GM18507 (cell line): ENCODE data around the gene REG3G.

ENCODE experiments used
- DNase-seq: peaks from one replicate; pipeline ENCODE4 v3.0.0; 2011; ENCODE audit warnings: low read depth; ENCODE audit not compliant: insufficient read length; ENCODE audit errors: extremely low spot score
- FAIRE-seq: peaks from 2 replicates; lab custom pipeline; 2011; peaks lifted over from hg19 to GRCh38; lab: Jason Lieb, UNC

The REG3G gene

GRCh38 chr2:79025421-79025820, at the start of gene REG3G:
REG3G (plus strand) TSS chr2:79025702; CDS start chr2:79026094, 392 bp downstream.
- DNase-seq (no peak), FAIRE-seq (no peak)

DNA sequence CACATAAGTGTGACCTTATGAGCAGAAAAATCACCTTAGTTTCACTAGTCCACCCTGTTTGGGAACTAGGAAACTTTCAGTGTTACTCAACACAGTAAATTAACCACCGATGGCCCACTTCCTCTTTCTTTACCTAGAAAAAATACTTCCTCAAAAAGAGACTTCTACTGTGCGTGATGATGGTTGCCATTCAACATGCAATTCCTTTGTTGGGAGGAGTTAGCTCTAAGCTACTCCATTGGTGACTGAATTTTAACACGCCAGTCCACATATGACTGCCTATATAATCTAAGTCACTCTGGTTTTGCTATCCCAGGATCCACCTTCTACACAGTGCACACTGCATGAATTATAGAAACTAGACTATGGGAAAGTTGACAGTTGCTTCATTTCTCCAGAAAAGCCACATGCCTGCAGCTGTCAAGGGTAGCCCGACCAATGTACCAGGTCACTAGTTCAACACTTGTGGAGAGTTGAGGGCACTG, 47.8 kb upstream of the REG3G start:
- FAIRE-seq: no peak

GRCh38 chr2:78978340-78978739, 47.2 kb upstream of the REG3G start:
- FAIRE-seq: no peak
- DNase-seq: no peak

More for the DNA sequence above, 47.8 kb upstream of the REG3G start:
- no peak for DNase-seq

DNA sequence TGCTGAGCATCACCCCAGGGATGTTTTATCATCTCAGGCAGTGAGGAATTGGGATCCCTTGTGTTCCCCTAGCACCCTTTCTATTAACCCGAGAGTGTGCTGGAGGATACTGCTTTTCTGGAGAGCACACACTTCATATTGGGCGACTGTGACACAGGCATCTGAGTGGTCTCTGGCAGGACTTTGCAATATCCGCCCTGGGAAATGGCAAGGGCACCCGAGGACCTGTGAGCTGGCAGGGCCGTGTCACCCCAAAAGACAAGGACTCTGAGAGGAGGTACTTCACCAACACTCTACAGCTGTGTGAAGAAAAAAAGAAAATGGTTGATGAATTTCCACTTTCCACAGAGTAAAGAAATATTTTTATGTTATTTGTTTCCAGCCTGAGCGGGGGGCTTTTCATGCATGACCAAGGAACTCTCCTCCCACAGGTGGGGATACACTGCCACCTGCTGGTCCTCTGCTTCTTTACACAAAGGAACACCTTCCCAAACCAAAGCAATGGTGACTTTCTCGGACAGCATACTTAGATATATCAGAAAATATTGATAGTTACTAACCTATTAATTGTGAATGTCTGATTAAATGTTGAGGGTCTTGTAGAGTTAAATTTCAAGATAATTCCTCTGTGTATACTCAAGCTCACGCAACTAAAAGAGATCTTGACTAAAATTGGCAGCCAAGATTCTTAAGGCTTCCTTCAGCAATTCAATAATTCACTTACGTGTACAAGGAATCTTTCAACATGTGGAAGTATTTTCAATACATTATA, 45.9 kb upstream of the REG3G start:
- no peak for FAIRE-seq

GRCh38 chr2:78980152-78980465, 45.4 kb upstream of the REG3G start:
- FAIRE-seq: no peak

More for the DNA sequence above, 45.9 kb upstream of the REG3G start:
- no peak for DNase-seq

DNA sequence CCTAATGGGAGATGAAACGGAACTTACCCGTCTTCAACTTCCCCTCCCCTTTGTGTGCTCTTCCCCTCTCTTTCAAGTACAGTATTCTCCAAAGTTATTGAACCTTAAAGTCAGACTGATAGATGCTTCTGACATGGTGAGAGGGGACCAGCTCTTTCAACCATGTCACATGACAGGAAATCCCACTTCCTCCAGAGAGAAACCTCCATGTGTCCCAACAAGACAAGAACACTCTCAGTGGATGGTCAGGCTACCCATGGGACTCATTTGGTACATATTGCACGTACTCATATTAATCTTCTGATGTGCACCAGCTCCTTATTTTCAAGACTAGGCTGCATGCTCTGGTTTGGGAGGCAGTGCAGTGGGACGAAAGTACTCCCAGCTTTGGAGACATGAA, 44.6 kb upstream of the REG3G start:
- no peak for DNase-seq
- no peak for FAIRE-seq

More at GRCh38 chr2:78980152-78980465, 45.4 kb upstream of the REG3G start:
- DNase-seq: no peak

GRCh38 chr2:78982638-78983330, 42.7 kb upstream of the REG3G start:
- DNase-seq (no peak), FAIRE-seq (no peak)

DNA sequence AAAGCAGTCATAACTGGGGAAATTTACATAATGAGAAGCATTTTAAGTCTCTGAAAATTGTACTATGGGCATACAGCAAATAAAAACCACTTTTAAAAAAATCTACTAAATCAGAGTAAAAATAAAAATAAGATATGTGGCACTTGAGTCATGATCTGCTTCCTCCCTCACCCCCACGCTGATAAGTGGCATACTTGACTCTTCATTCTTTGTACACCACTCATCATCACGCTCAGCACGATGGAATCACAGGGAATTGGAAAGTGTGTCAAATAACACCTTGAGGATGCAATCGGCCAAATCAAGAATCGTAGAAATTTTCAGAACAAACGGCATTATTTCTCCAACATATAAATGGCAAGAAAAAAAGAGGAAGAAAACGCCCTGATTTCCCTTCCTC, 41.1 kb upstream of the REG3G start:
- no peak for FAIRE-seq

DNA sequence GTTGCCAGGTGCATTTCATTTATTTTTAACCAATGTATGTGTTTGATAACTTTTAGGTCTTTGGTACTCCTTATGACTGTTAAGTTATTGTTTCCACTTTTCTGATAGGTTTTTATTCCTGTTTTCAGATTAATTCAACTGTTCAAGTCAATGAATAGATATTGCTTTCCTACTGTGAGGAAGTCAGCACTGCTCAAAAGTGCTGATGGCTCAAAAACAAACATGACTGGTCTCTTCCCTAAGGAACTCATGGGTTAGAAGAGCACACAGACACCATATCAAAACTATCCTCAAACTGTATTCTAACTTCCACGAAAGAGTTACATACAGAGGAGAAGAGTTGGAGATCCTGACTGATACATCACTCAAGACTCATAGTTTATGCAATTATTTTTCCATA, 39.9 kb upstream of the REG3G start:
- DNase-seq (no peak), FAIRE-seq (no peak)

More for the DNA sequence above, 41.1 kb upstream of the REG3G start:
- no peak for DNase-seq

GRCh38 chr2:78989051-78989450, 36.5 kb upstream of the REG3G start:
- FAIRE-seq: no peak
- no peak for DNase-seq

DNA sequence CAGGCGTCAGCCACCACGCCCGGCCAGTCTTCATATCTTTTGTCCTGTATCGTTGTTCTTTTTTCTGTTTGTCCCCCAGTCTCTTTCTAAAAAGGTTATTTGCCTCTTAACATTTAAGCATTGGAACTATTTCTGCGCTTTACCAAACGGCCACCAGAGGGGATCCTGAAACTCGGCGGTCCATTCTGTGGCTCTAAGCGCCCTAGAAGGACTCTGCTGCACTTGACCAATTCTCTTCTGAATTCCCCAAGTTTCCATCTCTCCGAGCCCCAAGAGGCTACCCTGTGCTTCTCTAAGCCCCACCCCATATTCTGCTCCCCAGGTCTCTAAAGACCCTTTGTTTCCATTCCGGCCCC, 33.1 kb upstream of the REG3G start:
- DNase-seq (no peak), FAIRE-seq (no peak)

- no peak for FAIRE-seq
- DNase-seq: no peak
These were observed 32.5 kb upstream of the REG3G start for GRCh38 chr2:78992807-78993517.

GRCh38 chr2:78993518-78994148, 31.9 kb upstream of the REG3G start:
- DNase-seq (no peak), FAIRE-seq (no peak)

- no peak for DNase-seq
These were observed 30.7 kb upstream of the REG3G start for GRCh38 chr2:78994789-78995188.

DNA sequence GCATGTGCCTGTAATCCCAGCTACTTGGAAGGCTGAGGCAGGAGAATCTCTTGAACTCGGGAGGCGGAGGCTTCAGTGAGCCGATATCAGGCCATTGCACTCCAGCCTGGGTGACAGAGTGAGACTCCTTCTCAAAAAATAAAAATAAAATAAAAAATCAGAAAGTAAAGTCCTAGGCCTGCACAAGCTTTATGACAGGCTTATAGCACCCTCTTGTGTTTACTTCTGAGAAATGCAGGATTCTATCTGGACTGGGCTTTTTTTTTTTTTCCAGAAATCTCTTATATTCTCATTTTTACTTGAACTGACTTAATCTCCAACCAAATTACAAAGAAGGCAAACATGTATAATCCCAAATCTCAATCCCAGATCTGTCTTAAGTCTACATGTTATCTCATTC, 26.1 kb upstream of the REG3G start:
- FAIRE-seq (no peak), DNase-seq (no peak)

More at GRCh38 chr2:78994789-78995188, 30.7 kb upstream of the REG3G start:
- FAIRE-seq: no peak

GRCh38 chr2:79000008-79000576, 25.4 kb upstream of the REG3G start:
- DNase-seq: no peak
- no peak for FAIRE-seq

DNA sequence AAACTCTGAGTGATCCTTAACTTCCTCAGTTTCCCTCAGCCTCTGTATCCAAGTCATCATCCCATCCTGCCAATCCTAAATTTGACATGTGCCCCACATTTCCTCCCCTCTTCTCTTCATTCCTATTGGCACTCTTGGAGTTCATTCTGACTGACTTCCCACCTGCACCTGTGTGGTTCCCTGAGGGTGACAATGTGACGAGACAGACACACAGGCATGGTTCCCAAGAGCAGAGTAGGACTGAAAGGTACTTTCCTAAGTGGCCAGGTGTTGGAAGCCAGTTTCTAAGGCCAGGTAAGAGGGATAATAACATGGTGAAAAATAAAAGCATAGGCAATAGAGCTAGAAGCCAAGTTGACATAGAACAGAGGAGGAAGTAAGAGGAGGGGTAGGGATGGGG, 24.2 kb upstream of the REG3G start:
- FAIRE-seq (no peak), DNase-seq (no peak)

GRCh38 chr2:79004680-79005079, 20.8 kb upstream of the REG3G start:
- DNase-seq (no peak), FAIRE-seq (no peak)

GRCh38 chr2:79005216-79005615, 20.3 kb upstream of the REG3G start:
- FAIRE-seq (no peak), DNase-seq (no peak)

- FAIRE-seq: no peak
These were observed 16.1 kb upstream of the REG3G start for GRCh38 chr2:79009388-79009787.

More at GRCh38 chr2:79009388-79009787, 16.1 kb upstream of the REG3G start:
- no peak for DNase-seq
